Stimulated activated naive CD4-positive, alpha-beta T cell (primary cell): Measurements from ENCODE around the gene PDZK1IP1.
A peak's percentile ranks its signal among the peaks of the same experiment; 100 is the strongest.

Experiments used
- DNase-seq, 6 experiments: peaks; one replicate each; lab custom pipeline; 2025; lab: John Stamatoyannopoulos, UW

PDZK1IP1 gene

GRCh38 chr1:47189844-47190508 is at the start of gene PDZK1IP1:
PDZK1IP1 (minus strand) TSS chr1:47190036; CDS start chr1:47189932, 104 bp downstream.
- DNase-seq: no peak

DNA sequence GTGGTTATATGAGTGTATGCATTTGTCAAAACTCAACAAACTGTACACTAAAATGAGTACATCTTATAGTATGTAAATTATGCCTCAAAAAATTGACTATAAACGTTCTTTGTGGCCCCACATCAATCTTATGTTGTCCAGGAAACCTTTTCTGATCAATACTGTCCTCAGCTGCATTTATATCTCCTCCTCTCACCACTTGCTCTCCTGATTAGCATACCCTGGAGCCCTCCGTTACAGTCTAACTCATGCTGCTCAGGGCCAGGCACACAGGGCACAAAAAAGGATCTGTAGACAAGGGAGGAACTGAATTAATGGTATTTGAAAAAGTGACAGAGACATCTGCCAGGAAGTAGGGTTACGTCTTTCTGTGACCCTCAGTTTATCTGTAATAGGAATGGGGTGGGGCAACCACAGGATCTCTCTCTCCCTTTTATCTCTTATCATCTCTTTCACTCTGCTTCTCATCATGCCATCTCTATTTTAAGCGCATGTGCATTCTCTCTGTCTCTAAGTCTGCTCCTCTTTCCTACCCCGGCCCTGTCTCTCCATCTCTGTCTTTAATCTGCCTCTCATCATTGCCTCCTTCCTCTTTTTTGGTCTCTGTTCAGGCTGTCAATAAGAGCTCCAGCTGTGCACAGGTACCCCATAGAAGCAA is 49.2 kb upstream of the PDZK1IP1 start:
- DNase-seq: no peak

DNA sequence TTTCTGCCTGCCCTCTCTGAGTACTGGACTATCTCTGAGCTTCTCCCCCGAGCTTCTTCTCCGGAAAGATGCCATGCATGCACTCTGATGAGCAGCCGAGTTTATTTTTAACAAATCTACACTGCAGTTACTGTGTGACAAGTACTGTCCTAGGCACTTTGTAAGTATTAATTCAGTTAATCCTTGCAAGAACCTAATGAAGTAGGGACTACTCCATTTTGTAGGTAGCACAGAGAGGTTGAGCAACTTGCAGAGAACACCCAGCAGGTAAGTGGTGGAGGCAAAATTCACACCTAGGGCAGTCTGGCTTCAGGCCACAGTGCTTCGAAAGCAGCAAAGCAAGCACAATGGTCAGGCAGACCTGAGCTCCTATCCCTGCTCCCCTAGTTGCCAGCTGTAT is 46.0 kb upstream of the PDZK1IP1 start:
- no peak for DNase-seq

- peak in 1 of 6 experiments; percentile 5 for DNase-seq
These were observed 45.4 kb upstream of the PDZK1IP1 start for GRCh38 chr1:47235241-47235681.

DNA sequence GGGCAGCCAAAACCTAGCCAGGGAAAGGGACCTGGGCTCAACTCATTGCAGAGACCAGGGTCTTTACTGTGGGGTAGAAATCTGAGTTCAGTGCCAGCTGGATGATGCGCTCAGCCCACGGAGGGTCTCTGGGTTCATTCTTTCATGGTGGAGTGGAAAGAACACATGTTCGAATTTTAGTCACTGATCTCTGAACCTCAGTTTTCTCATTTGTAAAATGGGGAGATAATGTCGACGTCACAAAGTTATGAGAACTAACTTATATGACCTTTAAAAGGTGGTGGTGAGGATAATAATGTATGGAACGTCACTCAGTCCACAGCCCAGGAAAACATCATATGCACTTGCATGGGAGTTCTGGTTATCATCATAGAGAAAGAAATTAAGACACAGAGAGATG is 43.4 kb upstream of the PDZK1IP1 start:
- DNase-seq: no peak

- DNase-seq: no peak
These were observed 42.5 kb upstream of the PDZK1IP1 start, which contains the start of gene TAL1 for GRCh38 chr1:47232187-47232874. TAL1 (minus strand) TSS chr1:47232225; CDS start chr1:47225888, 6,337 bp downstream.

GRCh38 chr1:47231301-47232186 is 41.7 kb upstream of the PDZK1IP1 start:
- peak in 2 of 6 experiments; percentile 7 to 16 for DNase-seq

DNA sequence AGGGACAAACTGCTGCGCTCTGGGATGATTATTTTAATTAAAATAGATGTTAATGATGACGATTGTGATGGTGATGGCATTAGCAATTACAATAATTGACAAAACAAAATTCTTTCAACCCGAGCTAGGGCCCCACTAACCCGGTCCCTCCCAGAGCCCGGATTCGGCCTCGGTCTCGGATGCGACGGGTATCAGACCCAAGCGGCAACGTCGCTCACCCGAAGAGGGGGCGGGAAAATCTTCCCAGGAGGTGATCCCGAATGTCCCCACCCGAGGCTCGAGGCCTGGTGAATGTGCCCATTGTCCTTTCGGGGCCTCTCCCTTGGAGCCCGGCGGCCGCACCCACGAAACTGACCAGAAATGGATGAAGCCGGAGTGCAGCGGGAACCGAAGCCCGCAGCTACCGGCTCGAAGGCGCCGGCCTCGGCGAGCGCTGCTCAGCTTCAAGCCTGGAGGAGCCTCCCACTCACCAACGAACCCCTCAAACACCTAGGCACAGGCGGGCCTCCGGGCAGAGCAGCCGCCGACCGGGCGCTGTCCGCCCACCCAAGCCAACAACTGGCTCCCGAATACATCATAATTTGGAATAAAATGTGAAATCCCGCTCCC is 41.0 kb upstream of the PDZK1IP1 start:
- DNase-seq: peak in 1 of 6 experiments; percentile 16

DNA sequence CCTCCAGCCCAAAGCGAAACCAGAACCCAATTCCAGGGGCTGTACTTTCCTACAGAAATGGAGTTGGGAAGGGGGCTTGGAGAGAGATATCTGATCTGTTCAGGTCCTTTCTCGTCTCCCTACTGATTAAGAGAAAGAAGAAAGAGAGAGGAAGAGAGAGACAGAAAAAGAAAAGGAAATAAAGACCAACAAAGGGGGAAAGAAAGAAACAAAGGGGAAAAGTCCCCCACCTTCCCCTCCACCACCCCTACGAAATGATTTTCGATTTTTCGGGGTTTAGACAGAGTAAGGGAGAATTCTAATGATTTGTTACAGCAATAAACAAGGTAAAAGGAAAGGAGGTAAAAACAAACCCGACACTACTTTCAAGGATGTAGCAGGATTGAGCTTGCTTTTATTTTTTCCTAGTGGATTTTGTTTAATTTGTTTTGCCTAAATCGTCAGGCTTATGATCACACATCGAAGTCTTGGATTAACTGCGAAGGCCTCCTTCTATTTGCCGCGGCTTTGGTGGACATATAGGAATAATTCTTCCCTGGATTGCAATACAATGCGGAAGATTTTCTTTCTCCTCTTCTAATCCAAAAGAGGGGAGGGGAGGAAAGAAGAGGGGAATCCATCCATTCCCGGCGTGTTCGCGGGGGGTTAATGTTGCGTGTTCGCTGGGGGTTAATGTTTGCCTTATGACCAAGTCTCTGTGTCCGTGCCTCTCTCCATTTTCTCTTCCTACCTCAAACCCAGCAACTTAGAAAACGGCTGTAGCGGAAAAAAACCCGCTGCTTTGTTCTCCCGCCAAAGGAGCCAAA is 40.3 kb upstream of the PDZK1IP1 start:
- peak in 1 of 6 experiments; percentile 4 for DNase-seq

- peak in 1 of 6 experiments; percentile 6 for DNase-seq
These were observed 39.4 kb upstream of the PDZK1IP1 start for GRCh38 chr1:47229031-47229885.

DNA sequence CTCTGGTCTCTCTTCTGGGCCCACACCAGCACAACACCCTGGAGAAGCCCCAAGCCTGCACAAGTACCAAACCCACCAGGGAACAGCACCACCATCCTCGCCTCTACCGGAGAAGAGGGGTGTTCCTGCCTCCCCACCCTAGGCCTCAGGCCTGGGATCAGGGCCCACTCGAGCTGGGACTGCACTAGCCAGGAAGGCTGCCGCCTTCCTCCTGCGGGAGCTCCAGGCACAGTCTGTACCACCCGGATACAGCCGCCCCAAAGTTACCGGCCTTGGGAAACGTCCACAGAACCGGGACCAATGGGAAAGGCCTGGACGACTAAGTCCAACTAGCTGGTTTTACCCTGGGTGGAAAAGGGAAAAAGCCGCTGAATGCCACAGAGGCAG is 38.8 kb upstream of the PDZK1IP1 start:
- no peak for DNase-seq

DNA sequence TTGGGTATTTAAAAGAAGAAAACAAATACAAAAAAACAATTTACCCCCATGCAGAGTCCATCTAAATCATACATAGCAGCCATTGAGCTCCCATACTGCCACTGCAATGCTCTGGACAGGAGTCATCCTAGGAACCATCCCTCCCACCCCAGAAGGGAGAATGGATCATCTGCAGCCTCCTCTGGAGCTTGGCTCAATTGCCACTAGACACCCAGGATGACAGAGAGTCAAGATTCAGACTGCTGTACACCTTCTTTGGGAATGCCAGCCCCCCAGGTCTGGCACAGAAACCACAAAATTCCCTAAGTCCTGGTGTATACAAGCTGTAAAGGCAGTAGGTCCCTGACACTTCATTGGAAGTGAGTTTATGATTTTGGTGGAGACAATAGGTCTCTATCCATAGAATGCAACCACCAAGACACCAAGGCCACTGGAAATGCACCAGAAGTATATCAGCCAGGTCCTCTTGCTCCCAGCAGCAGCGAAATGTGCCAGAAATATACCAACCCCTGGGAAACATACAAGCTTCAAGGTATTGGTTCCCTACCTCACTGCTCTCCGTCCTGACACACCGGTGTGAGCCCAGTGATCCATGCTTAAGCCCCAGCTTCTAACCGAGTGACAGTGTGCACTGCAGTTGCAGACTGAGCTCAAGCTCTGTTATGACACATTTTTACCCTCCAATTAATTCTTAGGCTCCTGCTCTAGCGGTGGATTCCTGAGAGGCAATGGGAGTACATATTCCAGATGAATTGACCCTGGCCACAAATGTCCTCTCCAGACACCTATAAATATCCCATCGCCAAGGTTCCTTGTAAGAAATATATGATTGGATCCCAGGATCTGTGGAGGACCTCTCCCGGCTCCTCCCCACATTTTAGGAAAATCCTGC is 37.8 kb upstream of the PDZK1IP1 start:
- no peak for DNase-seq

DNA sequence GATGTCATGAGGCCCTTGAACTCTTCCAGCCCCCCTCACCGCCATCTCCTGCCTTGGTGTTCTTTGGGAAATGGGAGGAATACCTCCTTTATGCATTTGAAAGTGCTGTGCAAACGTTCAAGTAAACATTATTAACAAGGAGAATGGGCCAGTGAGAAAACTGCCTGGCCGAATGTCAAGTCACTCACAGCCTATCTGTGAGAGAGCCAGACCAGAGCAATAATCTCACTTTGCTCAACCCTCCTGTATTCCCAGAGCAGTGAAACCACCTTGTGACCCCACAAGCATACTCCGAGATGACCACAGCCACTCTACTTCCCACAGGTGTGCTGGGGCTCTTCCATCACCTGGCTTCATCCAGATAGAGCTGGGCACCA is 37.0 kb upstream of the PDZK1IP1 start:
- no peak for DNase-seq

DNA sequence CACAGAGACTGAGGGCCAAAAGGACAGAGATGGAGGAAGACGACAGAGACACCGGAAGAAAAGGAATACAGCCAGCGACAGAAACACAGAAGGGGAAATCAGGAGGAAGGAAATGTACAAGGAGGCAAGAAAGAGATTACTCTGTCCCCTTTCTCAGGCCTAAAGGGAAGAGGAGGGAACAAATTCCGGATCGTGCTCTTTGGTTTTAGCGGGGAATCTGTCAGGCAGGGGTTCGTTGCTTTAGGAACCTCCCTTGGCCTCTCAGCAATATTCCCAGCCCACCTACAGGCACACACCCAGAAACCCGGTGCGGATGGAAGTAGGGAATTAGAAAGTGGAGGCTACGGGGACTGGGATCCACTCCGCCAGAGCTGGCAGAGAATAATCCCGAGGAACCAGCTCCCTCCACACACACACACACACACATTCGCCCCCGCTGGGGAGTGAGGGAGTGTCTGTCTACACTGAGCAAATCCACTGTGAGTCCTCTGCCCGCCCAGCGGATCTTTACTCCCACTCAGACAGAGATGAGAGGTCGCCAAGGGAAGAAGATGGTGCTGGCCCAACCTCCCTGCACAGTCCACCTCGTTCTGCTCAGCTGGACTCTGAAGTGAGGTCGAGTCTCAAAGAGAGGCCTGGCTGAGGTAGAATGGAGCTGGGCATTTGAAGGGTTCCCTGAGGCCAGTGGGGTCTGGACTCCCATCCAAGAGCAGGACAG is 36.4 kb upstream of the PDZK1IP1 start:
- DNase-seq: no peak

DNA sequence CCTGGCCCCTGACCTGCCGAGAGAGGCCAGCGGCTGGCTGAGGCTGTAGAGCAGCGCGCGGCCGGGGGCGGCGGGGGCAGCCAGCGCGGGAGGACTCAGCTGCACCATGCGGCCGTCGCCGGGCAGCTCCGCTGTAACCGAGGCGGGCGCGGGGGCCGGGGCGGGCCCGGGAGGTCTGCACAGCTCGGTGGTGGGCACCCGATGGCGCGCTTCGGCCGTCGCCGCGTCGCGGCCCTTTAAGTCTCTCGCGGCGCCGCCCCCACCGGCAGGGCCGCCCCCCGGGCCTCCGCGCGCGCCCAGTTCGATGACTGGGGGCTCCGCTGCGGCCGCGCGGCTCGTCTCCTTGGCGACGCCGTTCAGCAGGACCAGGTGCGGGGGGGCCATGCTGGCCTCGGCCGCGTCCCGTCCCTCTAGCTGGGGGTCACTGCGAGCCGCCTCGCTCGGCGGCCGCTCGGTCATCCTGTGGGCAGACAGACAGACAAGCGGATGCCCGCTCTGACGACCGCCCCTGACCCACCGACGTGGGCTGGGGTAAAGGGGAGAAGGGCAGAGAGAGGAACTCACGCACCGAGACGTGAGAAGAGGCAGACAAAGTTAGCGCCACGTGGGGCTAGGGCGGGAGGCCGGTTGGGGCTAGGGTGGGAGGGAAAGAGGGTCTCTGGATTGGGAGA is 35.7 kb upstream of the PDZK1IP1 start:
- no peak for DNase-seq

DNA sequence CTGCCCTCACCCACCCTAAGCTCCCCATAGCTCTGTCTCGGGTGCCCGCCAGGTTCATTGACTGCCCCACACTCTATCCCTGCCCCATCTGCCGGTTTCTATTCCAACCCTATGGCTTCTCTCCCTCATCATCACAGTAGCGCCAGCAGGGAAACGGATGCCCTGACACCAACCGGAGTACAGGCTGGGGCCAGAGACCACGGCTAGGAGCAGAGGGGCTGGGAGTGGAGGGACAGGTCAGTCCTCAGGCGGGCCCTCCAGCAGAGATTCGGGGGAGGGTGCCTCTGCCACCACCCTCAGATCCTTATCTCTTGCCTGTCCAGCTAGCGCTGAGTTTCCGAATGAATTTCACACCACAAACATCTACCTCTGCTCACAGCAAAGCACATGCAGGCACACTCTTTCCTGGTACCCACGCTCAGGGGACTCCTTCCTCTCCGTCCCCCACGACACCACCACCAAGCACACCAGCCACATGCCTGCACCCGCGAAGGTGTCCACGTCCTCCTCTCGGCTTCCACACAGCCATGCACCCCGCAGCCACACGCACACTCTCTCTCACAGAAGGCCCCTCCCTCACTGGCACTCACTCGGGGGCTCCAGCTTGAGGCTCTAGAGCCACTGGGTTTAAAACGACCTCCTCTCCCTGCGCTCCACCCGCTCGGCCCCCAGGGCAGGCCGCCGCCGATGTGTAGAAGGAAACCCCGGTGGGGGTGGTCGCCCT is 35.0 kb upstream of the PDZK1IP1 start:
- DNase-seq: no peak
